NCI-H748 (cell line): Measurements from ENCODE around the gene IGHMBP2.
"Not testable (repeated sequence)": the region's sequence is repeated elsewhere in the genome, so short reads cannot be mapped to it uniquely, and the experiment has no call there.

Source experiments
- DNase-seq: peaks from one replicate; lab custom pipeline; 2025; ENCODE audit not compliant: unreplicated experiment; lab: John Stamatoyannopoulos, UW

IGHMBP2 gene

DNA sequence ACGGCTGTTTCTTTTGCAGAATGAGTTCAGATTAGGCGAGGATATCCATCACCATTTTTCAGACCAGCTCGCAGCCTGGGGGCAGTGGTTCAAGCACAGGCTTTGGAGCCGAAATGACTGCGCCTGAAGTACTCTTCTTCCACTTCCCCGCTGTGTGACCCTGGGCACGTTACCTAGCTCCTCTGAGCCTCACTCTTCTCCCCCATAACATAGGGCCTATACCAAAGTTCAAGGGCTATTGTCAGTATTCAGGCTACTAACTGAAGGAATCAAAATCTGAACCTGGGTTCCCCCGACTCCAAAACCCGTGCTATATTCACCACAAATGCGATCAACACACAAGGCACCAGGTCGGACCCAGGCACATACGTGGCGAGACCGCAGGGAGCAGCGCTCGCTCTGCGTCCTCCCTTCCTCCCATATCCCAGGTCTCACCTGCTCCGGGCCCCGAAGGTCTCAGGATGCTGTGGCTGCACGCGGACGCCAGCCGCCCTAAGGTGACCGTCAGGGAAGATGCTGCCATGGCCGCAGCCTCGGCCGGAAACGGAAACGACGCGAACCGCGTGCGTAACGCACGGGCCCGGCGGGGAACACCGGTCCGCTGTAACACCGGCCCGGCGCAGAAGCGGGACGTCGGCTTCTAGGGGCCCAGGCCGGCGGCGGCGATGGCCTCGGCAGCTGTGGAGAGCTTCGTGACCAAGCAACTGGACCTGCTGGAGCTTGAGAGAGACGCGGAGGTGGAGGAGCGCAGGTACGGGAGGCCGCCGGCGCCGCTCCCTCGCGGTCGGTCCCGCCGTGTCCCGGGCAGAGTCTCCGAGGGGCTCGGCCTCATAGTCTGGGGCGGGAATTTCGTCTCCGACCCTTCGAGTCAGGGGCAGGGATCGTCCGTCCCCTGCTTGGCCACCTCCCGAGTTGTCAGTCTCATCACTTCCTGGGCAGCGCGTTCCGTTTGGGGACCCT, at the start of gene IGHMBP2, which contains the start of gene MRPL21:
Gene IGHMBP2, plus strand, starts transcription at position 604 of the 960 bp plus-strand sequence. Its CDS starts 62 bp downstream, at position 666.
Gene MRPL21, minus strand, starts transcription at position 545 of the 960 bp plus-strand sequence. Its CDS starts 22 bp downstream, at position 523.
- peak; percentile 87 for DNase-seq

DNA sequence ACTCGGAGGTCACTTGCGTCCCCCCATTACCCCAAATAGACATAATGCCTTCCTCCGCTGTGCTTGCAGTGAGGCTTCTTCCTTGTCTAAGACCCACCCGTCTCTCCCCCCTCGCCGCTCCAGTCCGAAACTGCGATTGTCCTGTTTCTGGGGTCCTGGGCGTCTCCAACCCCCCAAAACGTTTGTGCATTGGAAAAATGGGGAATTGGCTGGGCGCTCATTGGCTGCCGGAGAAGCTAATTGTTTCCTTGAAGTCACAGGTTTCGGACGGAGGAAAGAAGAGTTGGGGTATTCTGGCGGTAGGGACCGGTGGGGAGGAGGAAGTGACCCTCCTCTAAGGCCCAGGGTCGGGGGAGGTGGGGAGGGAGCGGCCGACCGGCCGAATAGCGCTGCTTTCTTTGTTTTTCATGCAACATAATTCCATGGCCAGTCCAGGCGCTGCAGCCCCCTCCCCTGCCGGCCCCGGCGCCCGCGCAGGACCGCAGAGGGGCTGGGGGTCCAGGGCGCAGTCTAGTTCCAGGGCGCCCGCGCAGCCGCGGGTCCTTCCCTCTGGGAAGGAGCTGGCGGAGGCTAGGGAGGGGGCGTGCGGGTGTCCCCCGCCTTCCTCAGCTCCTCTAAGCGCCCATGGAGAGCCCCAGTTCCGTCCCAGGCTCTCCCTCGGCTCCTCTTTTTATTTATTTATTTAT, 49.3 kb upstream of the IGHMBP2 start:
- DNase-seq: no peak

DNA sequence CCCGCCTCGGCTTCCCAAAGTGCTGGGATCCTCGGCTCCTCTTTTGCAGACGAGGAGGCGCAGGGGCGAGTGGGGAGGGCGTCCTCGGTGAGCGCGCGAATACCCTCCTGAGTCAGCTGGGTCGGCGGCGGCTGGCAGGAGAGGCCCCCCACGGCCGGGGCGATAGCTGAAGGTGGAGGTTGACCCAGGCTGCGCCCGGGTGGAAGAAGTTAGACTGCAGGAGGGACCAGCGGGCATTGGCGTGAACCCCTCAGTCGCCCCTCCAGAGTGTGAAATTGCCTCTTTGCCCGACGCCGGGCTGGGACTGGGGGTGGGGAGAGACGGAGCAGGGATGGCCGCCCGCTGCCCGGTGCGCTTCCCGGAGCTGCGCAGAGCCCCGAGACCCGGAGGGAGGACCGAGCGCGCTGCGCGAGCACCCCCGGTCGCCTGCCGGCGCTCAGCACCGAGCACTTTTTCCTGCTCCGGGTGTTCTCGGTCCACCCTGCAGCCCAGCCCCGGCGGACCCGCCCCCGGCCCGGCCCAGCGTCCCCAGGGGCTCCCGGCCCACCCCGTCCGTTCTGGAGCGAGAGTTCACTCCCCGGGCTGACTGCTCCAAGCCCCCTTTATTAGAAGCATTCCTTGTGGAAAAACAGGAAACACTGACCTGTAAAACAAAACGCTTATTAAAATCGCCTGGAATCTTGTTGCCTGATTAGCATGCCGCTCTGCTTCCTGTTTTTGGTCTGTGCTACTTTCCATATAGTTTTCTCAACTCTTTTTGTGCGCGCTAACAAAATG, 48.3 kb upstream of the IGHMBP2 start:
- DNase-seq: peak; percentile 17

DNA sequence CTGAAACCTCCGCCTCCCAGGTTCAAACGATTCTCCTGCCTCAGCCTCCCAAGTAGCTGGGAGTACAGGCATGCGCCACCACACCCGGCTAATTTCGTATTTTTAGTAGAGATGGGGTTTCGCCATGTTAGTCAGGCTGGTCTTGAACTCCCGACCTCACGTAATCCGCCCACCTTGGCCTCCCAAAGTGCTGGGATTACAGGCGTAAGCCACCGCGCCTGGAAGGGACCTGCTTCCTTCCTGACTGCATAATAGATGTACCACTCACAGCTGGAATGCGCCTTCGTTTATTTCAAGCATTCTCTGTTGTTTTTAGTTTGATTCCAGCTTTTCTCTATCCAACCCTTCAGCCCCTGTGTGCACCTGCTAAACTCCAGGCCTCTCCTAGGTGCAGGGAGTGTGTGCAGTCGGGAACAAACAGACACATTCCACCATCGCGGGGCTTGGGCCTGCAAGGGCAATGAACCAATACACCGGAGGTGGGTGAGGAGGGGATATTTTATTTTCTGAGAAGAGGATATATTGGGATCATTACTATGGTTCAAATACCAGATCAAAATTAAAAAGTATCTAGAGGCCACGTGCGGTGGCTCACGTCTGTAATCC, 47.2 kb upstream of the IGHMBP2 start:
- DNase-seq: not testable (repeated sequence)

DNA sequence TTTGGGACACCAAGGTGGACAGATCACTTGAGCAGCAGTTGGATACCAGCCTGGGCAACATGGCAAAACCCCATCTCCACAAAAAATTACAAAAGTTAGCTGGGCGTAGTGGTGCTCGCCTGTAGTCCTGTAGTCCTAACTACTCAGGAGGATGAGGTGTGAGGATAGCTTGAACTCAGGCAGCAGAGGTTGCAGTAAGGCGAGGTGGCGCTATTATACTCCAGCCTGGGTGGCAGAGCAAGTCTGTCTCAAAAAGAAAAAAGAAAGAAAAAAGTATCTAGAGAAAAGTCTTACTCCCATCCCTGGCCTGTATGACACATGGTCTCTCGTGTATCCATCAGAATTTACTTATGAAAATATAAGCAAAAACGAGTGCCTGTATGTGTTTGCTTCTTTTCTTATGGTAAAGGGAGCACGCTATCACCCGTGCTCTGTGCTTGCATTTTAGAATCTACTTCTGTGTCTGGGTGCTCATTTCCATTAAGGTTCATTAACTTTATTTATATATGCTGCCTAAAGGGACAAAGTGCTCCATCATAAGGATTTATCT, 46.6 kb upstream of the IGHMBP2 start:
- DNase-seq: no peak

DNA sequence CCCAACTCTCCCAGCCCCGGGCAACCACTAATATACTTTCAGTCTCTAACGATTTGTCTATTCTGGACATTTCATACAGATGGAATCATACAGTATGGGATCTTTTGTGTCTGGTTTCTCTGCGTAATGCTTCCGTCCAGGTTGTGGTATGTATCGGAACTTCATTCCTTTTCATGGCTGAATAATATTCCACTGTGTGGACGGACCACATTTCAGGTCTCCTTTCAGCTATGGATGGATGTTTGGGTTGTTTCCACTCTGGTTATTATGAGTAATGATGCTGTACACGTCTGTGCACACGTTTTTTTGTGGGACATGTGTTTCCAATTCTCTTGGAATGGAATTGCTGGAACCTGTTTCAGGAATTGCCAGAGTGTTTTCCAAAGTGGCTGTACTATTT, 44.6 kb upstream of the IGHMBP2 start:
- no peak for DNase-seq

DNA sequence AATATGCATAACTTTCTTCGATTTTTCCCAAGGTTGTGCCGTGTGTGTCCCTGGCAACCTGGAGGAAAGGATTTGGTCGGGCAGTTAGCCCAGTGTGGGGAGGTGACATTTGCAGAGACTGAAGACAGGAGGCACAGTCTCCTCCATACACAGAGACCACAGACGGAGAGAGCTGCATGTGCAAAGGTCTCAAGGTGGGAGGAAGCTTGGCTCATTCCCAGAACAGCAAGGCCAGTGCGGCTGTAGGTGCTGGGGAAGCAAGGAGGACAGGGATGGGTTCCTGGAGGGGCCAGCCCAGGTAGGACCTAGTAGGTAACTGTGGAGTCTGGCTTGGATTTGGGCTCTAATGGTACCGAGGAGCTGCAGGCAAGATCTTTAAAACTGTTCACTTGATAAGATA, 41.3 kb upstream of the IGHMBP2 start:
- no peak for DNase-seq

- no peak for DNase-seq
These were observed 40.0 kb upstream of the IGHMBP2 start for GRCh38 chr11:68863553-68864265.

GRCh38 chr11:68865241-68865640, 38.5 kb upstream of the IGHMBP2 start:
- no peak for DNase-seq

DNA sequence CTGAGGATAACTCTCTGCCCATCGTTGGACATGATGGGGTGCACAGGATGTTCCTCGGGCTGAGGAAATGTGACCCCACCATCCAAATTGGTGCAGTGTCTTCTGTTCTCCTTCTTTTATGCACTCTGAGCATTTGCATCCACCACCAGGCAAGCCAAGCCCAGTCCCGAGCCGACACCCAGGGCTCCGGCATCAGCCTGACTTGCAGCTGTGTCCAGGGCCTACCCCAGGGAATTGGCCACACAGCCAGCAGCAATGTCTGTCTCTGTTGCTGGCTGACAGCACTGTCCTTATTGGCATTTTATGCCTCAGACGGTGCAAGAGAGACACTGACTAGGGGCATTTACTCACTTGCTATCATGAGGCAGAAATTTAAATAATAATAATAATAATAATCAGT, 36.6 kb upstream of the IGHMBP2 start:
- no peak for DNase-seq

GRCh38 chr11:68868221-68868835, 35.4 kb upstream of the IGHMBP2 start:
- no peak for DNase-seq

DNA sequence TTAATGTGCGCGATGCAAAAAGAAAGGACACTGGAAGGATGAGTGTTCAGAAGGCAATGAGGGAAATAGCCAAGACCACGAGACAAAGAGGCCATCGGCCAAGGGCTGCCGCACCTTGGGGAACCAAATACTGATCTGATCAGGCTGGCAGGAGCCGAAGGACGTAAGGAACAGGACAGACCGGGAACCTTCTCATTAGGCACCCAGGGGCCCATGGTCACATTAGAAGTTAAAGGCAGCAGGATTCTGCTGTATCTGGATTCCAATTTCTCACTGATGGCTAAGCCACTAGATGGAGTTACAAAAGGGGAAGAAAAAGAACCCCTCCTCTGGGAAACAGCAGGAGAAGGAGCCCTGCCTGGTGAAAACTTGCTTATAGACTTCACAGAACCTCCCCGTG, 33.2 kb upstream of the IGHMBP2 start:
- no peak for DNase-seq

DNA sequence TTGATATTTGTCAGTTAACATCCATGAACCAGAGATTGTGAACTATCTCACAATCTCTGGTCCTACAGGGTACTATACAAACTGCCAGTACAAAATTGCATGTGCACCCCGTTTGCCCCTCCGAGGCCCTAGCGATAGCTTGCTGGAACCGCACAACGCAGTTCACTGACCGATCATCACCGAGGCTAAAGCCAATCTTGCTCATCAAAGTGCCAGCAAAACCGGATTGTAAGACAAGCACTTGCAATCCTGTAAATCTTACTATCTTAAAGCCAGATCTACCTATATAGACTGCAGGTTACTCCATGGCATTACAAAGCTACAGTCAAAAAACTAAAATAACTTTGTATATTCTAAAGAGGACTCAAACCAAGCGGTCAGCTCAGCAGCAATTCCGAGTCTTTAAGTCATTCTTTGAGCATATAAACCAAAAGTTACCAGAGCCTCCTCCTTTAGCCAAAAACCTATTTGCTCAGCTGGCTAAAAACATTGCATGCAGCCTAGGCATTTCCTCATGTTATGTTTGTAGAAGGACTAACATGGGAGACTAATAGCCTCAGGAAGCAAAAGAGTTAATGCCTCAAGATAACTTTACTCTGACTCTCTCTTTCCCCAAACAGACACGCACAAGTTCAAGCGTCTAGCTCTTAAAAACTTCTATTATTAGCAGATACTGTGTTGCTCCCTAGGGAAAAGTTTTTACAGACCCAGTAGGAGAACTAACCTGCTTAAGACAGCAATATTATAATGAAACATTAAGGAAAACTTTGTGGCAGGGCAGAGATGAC, 31.3 kb upstream of the IGHMBP2 start:
- no peak for DNase-seq

- DNase-seq: no peak
These were observed 25.7 kb upstream of the IGHMBP2 start for GRCh38 chr11:68878022-68878421.

DNA sequence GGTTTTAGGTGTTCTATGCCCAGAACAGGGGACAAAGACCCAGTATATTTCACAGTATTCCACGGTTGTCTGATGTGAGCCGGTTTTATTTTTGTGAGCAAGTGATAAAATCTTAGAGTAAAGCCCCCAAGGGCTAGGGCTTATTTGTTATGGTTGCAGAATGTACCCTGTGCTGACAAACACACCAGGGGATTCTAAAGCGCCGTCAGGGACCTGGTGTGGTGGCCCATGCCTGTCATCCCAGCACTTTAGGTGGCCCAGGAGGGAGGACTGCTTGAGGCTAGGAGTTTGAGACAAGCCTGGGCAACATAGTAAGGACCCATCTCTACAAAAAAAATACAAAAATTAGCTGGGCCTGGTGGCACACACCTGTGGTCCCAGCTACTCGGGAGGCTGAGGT, 22.8 kb upstream of the IGHMBP2 start:
- DNase-seq: no peak

GRCh38 chr11:68881320-68881719, 22.4 kb upstream of the IGHMBP2 start:
- DNase-seq: no peak

DNA sequence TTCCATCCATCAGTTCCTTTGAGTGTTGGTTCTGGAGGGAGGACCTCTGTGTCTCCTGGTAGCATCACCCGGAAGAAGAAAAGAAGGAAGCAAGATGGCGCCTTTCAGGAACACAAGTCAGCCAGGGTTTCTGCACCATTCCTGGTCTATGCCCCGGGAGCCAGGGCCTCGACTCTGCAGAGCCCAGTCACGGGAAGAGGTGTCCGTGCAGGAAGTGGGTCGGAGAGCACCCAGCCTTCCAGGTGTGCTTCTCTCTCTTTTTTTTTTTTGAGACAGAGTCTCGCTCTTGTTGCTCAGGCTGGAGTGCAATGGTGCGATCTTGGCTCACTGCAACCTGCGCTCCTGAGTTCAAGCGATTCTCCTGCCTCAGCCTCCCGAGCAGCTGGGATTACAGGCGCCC, 21.3 kb upstream of the IGHMBP2 start:
- DNase-seq: no peak

DNA sequence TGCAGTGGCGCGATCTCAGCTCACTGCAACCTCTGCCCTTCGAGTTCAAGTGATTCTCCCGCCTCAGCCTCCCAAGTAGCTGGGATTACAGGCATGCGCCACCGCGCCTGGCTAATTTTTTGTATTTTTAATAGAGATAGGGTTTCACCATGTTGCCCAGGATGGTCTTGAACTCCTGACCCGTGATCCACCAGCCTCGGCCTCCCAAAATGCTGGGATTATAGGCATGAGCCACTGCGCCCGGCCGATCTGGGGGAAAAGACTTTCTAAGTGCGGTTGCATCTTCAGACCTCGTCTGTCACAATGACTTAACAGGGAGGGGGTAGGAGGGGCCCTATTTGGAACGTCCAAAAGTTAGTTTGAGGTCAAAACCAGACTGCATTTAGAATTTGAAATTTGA, 18.9 kb upstream of the IGHMBP2 start:
- not testable (repeated sequence) for DNase-seq
